GM21423 (cell line): ENCODE results near the gene RELN.
"Not testable (repeated sequence)": the region's sequence is repeated elsewhere in the genome, so short reads cannot be mapped to it uniquely, and the experiment has no call there.

Source experiments
- ATAC-seq: cut with Tn5 transposase; IDR thresholded peaks from one replicate; pipeline ENCODE4 v1.9.1; 2021; ENCODE audit warnings: mild to moderate bottlenecking, moderate library complexity; ENCODE audit not compliant: unreplicated experiment

Gene RELN

DNA sequence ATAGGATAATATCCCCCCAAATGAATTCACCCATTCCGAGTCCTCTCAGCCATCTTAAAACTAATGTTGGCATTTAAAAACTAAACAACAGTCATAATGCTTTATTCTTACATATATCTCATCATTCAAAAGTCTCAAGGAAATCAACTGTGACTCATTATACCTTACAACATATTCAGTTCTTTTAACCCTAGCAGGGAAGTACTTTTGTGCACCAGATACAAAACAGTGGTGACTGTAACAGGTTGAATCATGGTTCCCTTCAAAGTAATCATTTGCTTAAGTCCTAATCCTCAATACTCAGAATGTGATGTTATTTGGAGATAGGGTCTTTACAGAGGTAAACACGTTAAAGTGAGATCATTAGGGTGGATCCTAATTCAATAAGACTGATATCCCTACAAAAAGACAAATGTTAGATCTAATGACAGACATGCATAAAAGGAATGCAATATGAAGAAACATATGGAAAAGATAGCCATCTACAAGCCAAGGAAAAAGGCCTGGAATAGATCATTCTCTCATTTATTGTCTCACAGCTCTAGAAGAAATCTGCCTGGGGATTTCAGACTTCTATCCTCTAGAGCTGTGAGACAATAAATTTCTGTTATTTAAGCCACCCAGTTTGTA, 42.3 kb downstream of the RELN start:
- ATAC-seq, result no peak

DNA sequence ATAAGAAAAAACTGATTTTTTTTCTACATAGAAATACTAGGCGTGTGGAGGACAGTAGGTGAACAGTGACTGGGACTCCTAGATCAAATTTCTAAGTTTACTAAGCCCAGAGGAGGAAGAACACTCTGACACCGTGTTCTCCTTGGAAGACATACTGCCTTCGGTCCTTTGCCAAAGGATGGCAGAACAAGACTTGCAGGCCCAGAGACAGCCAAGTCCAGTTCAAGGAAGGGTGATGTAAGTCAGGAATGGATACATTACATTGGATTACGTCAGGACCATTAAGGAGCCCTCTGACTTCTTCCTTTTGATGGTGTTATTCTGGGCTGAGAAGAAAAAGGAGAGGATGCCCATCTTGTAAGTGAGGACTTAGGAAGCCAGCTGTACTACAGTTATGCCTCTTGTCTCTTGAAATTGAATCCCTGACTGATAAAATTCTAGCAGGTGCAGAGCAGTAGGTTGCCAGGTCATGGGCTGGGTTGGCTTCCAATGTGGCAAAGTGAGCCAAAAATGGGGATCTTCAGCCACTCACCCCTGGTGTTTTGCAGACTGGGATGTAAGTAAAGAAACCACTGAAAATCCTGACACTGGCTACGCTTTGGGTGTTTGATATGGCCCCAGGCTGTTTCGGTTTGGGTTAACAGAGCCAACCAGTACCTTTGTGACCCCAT, 45.1 kb downstream of the RELN start:
- ATAC-seq, result no peak

DNA sequence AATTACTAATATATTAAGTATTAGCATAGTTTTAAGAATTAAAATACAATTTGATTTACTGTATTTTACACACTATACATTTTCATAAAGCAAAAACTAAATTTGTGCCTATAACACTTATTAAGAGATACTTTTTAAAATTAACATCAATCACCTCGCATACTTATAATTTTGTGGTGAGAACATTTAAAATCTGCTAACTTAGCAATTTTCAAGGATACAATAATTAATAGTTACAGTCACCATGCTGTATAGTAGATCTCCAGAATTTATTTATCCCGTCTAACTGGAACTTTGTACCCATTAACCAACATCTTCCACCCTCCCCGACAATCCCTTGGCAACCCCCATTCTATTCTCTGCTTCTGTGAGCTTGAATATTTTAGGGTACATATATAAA, 47.5 kb downstream of the RELN start:
- no peak for ATAC-seq

DNA sequence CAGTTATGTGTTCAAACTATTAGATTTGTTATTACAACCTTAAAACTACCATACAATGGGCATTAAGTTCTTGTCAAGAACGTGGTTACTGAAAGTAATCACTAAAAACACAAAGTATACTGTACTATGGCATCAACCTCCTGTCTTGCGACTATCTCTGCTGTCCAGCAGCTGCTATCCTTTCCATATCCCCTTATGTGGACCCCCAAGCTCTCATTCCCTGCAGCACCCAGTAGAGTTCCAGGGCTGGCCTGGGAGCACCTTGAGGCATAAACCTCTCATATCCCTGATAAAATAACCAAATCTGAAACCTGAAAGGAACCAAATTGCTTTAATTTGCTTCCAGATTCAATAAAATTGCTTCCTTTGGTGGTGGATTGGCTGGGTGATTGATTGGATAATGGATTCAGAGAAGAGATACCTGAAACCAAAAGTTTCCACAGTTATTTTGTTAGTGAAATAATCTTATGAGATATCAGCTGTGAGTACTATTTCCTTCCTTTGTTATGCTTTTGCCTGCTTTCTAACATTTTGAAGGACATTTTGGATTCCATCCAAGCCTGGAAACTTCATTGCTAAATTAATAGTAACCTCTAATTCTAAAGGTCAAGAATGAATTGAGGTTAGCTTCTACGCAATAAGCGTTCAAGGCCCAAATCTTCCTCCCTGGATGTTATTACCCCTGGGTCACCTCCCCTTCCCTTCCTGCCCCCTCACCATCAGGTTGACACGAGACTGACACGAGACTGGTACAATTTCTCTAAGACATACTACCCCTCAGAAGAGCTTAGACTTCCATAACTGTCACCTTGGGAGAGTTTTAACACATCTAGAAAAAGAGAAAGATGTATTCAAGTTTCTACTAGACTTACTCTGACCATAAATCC, 48.8 kb downstream of the RELN start:
- no peak for ATAC-seq

DNA sequence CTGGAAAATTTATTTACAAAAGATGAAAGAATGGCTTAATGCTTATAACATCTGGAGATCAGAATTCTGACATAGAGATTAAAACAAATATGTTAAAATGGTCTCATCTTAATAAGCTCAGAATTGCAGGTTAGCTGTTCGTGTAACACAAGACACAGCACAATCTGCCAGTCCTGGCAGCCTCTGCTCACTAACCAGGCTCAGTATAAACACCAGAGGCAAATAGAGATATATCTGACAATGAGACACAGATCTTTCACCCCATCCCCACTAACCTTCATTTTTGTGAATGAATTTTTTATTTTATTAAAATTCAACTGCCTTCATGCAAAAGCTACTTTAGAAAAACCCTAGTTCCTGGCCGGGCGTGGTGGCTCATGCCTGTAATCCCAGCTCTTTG, 51.8 kb downstream of the RELN start:
- no peak for ATAC-seq

DNA sequence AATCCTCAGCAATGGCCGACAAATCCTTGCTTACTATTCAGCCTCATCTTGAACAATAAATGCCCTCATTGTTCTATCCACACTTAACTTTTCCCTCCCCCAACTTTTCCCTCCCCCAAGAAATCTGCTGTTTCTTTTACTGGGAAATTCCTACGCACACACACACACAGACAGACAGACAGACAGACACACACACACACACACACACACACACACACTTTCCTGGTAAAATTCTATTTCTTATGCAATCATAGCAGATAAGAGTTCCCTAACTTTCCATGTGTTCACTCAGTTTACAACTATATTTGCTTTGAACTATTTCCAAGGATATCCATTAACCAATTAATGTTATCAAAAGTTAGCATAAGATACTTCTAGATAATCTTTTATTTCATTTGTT, 52.9 kb downstream of the RELN start:
- ATAC-seq, result no peak

DNA sequence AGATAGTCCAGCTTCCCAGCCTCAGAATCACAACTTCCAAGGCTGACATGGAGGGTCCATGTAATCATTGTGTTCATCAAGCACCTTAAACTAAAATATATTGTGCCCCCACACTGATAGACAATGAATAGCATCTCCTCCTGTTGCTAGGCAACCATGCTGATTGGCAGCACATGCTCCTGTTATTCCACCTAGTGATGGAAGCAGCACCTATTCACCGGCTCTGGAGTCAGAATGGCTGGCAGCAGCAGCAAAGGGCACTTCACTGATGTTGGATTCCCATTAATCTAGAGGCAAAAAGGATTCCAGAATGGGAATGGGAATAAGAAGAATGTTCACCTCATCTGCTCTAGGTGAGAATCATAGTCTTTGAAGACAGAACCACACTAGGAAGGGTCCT, 55.0 kb downstream of the RELN start:
- no peak for ATAC-seq

DNA sequence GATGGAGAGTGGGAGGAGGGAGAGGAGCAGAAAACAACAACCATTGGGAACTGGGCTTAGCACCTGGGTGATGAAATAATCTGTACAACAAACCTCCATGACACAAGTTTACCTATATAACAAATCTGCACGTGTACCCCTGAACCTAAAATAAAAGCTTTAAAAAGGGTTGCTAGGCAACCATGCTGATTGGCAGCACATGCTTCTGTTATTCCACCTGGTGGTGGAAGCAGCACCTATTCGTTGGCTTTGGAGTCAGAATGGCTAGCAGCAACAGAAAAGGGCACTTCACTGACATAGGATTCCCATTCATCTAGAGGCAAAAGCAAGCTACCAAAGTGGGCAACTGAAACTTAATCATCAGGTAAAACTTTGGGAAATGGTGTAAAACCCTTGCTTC, 57.1 kb downstream of the RELN start:
- ATAC-seq, result no peak

DNA sequence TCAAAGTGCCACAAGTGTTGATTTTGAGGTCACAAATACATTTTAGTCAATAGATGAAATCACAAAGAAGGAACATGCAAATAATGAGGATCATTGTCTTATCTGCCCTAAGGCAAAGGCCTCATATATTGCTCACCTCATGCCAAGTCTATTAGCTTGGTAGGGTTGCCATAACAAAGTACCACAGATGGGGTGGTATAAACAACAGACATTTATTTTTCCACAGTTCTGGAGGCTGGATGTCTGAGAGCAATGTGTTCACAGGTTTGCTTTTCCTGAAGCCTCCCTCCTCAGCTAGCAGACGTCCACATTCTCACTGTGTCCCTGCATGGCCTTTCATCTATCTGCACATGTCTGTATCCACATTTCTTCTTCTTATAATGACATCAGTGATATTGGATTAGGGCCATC, 59.6 kb downstream of the RELN start:
- ATAC-seq, result no peak

DNA sequence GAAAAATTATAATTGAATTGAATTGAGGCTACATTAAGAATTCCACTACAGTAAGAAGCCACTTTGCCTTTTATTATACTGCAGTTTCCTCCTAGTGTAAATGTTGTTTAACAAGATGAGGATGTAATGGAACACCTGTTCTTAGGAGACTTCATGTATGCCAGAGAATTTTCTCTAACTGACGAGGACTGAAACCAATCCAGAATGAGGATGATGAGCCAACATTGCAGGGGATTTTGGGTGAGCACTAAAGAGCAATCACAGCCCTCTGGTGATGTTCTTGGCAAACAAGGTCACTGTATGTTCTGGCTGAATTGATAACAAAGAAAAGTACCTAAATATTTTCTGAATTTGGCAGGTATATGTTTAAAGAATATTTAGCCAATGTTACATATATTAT, 60.9 kb downstream of the RELN start:
- ATAC-seq, result no peak

DNA sequence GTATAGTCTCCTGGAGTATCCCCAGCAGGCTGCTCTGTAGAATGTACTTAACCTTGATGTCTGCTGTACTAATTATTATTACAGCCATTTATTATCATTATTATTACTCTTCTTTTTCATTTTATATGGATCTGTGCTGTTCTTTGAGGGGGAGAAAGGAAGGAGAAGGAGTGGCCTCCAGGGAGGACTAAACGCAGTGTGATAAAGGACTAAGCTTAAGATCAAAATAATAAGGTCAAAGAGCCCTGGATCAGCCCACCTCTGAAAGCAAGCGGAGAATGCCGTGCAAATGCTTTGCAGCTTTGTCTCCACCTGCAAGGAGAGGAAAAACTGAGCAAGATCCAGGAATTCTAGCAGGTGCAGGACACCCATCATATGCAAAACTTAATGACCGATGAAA, 65.3 kb downstream of the RELN start:
- no peak for ATAC-seq

DNA sequence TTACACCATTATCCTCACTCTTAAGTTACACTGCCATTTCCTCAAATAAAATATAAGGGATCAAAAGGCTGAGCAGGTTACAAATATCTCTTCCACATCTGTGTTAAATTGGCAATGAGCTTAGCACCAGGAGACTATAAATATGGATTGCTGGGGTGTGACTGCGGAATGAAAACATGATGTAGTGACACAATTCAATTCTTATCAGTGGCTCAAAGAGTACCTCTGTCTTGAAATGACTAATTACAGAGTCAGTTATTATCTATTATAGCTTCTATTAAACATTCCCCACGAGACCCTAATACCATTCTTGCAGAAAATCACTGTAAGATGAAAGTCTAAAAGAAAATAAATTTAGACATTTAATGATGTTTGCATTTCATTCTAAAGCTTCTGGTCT, 67.1 kb downstream of the RELN start:
- no peak for ATAC-seq

DNA sequence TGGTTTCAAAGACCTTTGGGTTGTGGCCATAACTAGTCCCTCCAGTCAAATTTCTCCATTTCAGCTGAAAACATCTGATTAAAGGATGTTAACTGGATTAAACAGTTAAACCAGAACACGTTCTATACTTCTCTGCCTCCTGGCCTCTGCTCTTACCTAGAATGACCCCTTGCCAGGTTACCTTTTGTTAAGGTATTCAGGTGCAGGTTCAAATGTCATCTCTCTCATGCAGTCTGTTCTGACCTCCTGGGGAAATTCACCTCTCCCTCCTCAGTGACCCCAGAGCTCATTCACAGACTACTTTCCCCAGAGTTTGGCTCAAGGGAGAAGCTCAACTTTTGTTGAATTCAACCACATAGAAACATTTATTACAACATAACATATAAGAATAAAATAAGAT, 67.8 kb downstream of the RELN start:
- no peak for ATAC-seq

DNA sequence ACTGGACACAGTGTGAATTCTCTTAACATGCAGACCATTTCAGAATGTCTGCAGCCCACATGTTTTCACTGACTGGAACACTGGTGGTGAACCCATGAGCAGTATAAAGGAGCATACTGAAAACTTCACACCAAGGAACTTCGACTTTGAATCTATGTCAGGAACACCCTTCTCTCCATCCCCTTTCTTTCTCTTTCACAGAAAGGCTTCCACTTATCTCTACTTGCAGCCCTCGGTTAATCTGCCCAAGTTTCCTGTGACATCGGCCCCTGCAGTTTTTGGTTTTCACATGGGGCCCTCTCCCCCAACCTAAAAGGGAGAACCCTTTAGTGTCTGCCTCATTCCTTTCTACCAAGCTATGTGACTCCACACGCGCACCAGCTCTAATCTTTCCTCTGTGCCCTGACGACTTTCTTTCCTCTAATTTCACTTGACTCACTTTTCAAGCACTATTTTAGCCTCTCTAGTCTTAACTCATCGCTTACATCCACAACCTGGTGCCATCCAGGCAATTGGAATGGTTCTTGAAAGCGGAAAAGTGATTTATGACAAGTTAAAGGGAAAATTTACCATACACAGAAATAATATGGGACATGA, 70.1 kb downstream of the RELN start:
- ATAC-seq, result no peak

DNA sequence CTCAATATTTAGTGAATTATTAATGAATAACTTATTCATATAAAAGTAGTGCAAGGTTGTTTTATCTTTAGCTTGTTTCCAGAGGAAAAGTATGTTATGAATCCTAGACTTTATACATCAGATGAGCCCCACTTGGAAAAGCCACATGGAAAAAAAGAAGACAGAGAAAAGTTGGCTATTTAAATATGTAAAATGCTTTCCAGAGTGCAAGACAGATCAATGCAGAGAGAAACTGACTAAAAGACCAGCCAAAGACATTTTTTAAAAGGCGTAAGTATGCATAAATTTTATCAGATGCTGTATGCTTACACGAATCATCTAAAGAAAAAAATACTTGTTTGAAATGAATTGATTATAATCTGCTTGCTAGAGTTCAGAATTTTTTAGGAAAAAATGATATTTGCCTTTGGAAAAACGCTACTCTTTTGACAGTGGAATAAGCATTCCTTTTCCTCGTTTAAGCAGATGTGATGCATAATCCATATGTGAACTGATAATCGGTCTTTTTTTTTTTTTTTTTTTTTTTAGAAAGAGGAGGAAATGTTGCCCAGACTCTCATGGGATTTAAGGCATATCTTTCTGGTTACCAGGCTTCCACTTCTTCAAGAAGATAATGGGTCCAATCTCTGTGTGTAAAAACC, 70.7 kb downstream of the RELN start:
- ATAC-seq, result no peak

DNA sequence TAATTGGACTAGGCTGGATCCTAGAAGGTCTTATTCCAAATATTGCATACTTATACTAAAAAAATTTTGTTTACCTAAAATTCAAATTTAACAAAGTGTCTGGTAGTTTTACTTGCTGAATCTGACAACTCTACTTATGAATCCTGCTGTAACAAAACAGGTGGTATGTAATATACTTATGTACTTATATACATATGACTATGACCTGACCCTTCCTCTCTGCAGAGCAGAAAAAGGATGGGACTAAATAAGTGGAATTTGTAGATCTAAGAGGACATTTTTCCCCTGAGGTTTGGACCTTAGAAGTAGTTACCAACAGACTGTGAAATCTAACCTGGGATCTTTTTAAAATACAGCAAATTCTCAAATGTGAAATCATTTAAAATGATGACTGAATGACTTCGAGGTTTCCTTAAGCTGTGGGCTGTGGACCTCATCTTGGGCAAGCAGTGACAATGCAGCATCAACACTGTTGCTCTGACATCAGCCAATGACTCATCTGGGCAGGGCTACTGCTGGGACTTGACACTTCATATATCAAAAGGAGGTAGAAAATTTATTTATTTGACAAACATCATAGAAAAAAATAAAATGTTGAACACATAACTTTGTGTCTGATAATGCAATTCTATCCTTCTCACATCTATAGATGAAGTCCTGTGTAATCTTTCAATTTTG, 73.6 kb downstream of the RELN start:
- no peak for ATAC-seq

DNA sequence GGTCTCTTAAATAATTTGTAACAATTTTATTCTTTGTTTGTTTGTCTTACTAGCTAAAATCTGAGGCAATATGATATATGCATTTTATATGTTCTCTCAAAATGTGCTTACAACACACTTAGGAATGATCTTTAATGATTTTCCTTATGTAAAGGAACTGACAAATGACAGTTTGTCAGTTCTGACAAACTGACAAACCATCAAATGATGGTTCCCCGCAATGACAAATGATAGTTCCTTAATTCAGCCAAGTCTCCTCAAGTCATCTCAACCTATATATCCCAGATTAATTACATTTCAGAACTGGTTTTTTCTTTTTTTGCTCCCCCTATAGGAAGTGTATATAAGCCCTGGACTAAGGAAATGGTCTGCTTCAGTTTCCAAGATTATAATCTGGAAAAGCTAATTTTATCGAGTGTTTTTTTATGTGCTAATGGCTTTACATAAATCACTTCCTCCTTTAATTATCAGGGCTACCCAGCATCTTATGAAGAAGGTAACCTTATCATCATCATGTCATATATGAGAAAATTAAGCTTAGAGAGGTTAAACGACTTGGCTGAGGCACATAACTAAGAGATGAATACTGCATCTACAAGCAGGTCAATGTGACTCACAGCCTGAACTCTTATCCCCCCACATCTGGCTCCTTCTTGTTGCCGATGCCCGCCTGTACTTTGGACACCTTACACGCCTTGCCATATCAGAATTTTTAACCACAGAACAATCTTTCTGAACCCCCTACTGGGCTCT, 75.1 kb downstream of the RELN start:
- no peak for ATAC-seq

DNA sequence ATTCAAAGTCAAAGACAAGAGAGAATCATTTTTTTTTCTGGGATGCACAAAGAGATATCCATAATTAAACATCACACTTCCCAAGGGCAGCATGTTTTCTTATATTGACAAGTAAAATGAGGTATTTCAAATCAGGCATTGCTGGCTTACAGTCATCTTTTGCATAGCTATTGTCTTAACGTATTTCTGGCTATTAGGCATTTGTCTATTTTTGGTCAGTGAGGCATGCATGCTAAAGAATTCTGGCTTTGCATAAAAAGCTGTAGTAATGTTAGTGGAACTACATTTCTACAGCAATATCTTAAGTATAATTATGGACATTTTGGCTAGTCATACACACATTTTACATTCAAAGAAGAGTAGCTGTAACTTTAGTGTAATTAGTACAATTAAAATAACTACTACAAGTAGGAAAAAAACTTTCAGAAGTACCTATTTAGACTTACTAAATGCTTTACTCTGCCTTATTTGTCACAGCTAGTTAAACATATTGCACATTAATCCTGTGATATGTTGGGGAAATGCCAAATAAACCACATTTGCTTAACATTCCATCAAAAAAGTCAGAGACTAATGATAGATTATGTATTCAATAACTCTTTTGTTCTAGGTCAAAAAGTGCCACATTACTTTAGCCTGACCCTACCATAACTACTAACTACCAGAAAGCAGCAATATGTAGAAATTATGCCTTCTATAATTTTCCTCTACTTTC, 76.4 kb downstream of the RELN start:
- ATAC-seq, result no peak

DNA sequence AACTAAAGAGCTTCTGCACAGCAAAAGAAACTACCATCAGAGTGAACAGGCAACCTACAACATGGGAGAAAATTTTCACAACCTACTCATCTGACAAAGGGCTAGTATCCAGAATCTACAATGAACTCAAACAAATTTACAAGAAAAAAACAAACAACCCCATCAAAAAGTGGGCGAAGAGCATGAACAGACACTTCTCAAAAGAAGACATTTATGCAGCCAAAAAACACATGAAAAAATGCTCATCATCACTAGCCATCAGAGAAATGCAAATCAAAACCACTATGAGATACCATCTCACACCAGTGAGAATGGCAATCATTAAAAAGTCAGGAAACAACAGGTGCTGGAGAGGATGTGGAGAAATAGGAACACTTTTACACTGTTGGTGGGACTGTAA, 78.4 kb downstream of the RELN start:
- not testable (repeated sequence) for ATAC-seq
